HG03095 (cell line): Measurements from ENCODE around the gene TPRKB.
"Not testable (repeated sequence)": the region's sequence is repeated elsewhere in the genome, so short reads cannot be mapped to it uniquely, and the experiment has no call there.

ENCODE experiments used
- ATAC-seq: cut with Tn5 transposase; IDR thresholded peaks from one replicate; pipeline ENCODE4 v1.9.1; 2021; ENCODE audit warnings: moderate library complexity; ENCODE audit not compliant: unreplicated experiment

TPRKB gene

DNA sequence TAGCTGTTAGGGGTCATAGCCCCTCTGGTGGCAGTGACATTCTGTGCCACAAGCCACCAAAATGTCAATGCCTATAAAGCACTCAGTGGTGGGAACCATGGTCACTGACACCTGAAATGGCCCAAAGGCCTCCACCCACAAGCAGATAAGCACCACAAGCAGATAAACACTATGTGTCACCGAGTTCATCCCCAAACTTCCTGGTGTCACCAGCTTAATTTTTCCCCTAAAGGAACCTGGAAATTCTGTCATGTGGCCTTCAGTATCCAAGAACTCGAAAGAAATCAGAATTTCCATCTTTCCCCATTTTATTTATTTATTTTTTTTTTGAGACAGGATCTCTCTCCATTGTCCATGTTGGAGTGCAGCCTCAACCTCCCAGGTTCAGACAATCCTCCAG is 3.6 kb upstream of the TPRKB start:
- no peak for ATAC-seq

DNA sequence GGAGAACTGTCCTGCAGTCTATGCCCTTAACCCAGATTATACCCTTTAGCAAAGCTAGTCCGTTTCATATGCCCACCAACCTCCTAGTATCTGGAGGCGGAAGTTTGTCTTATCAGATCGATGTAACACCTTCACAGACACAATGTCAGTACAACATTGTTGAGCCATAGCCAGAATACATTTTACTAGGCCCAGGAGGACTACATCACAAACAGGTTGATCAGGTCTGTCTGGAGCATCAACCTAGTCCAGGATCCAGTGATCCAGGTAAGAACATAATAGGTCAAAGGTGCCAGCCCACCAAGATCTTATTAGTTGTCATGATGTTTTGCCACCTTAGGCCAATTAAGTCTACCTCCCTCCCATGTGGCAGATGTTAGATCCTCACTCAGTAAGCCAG is 2.0 kb upstream of the TPRKB start:
- ATAC-seq: no peak

DNA sequence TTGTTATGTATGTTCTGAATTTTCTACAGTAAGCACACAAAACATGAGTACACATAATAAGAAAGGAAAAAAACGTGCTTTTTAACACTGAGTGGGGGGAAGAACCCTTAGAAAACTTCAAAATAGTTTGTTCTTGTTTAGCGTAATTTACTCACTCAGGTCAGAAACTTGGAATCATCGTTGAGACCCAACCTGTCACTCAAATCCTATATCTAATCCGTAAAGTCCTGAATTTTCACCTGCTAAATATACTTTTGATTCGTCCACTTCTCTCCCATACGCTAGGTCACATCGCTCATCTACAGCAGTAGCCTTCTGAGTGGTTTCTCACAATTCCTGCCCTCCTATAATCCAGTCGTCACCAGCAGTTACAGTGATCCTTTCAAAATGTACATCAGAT is 767 bp downstream of the TPRKB start:
- no peak for ATAC-seq

DNA sequence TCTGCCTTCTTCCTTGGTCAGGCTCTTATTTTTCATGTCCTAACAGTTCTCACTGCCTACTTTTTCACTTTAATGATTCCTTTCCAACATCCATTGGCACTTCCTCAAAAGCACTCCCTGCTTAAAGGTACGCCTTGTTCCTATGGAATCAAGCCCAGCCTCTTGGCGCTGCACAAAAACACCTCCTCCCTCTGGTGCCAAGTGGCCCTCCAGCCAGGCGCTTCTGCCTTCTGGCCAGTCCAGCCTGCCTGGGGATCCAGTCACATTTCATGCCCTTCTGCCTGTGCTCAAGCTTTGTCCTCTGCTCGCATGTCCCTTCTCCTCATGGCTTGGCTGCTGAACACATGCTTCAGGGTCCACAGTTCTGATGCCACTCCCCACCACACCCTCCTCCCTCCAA is 6.3 kb downstream of the TPRKB start:
- ATAC-seq: no peak

DNA sequence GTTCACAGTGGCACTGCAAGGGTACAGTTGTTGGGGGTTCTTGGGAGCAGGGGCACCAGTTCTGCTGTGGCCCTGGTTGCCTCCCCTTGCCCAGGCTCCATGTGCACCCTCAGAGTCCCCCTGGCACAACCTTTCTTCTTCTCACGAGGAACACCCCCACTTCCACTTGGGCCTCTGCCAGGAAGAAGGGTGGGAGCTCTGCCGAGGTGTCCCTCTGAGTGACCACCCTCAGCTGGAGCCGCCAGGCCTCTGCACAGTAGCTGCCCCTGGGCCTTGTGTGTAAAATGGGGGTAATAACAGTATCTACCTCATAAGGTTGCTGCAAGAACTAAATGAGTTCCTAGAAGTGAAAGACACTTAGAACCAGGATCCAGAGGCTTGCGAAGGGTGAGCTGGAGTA is 8.4 kb downstream of the TPRKB start:
- no peak for ATAC-seq

DNA sequence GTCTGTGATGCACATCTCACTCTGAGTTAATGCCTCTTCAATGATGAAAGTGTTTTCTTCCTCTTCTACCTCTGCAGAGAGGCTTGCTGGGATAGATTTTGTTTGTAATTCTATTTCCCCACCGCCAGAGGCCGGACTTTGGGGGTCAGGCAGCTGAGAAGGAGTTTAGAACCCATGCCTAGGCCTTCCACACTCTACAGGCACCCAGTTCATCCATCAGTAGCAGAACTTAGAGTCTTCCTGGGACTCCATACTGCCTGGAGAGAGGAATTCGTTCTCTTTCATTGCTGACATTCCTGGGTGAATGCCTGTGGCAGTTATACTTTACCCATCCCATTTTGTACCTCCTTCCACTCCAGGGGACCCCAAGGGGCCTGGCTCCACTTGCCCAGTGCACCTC is 9.1 kb downstream of the TPRKB start:
- ATAC-seq: no peak

DNA sequence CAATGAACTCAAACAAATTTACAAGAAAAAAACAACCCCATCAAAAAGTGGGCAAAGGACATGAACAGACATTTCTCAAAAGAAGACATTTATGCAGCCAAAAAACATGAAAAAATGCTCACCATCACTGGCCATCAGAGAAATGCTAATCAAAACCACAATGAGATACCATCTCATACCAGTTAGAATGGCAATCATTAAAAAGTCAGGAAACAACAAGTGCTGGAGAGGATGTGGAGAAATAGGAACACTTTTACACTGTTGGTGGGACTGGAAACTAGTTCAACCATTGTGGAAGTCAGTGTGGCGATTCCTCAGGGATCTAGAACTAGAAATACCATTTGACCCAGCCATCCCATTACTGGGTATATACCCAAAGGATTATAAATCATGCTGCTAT is 10.5 kb downstream of the TPRKB start:
- not testable (repeated sequence) for ATAC-seq

DNA sequence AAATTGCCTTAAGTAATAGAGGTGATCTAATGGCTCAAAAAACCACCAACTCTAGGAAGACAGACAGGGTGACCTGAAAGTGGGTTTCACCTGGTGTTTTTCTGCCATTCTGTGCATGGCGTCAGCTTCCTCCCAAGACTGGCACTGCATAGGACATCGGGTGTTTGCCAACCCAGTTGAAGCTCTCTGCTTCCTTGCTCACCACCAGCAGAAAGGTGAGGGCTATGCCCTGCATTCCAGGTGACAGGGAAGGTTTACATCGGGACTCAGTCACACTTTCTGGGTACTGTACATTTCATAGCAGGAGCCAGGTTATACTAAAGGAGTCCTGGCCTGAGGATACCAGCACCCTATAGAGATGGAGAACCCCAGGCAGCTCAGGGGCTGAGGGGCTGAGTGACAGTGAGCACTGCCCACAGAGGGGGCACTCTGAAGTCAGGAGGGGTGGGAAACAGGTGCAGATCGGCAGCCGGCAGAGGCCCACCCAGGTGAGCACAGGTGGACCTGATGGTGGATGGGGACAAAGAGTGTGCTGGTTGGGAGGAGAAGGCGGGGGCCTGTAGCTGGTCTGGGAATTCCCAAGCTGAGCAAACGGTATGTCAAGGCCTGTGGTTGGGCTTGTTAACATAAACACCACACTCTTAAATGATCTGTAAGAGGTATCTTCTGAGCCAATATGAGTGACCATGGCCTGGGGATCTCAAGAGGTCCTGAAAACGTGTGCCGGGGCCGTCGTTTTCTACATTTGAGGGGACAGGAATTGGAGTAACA is 18.1 kb downstream of the TPRKB start:
- ATAC-seq: no peak

DNA sequence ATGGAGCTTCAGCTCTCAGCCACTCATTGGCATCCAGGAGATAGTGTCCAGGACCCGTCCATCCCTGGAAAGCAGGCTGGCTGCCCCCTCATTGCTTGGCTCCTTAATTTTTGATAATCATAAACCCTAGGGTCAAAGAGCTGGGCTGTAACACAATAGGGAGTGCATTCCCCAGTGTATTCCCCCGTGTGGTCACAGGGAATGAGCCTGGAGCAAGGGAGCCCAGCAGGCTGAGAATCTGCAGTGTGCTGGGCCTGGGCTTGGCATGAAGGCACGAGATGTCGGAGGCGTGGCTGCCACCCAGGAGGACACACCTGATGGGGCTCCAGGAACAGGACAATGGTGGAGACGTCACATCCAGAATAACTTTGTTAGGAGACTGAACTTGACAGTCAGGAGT is 18.7 kb downstream of the TPRKB start:
- no peak for ATAC-seq

DNA sequence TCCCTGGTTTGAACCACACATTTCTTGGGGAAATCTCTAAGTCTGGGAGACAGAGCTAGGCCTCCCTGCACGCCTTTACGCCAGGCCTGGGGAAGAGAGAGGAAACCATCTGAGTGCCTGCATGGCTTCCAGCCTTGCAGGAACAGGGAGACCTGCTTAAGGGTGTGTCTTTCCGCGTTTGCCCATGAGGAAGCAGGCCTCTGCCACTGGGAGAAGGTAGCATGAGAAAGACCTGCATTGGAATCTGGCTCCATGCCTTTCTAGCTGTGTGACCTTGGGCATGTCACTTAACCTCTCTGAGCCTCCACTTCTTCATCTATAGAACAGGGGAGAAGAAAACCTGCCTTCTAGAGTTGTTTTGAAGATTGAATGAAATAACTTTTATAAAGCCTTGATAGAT is 19.4 kb downstream of the TPRKB start:
- not testable (repeated sequence) for ATAC-seq

DNA sequence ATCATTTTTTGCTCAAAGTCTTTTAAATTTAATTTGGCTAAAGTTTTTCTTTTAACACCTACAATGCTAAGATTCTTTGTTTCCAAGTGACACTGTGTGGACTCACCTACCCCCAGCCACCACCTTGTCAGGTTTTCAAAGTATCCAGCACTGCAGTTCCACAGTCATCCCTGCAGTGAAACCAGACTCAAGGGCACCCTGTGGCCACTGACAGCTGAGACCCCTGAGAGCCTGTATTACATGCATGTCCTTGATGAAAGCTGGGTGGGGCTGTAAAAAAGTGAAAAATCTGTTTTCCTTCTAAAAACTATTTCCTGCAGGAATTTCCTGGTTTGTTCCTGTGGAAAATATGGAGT is 19.9 kb downstream of the TPRKB start:
- no peak for ATAC-seq

DNA sequence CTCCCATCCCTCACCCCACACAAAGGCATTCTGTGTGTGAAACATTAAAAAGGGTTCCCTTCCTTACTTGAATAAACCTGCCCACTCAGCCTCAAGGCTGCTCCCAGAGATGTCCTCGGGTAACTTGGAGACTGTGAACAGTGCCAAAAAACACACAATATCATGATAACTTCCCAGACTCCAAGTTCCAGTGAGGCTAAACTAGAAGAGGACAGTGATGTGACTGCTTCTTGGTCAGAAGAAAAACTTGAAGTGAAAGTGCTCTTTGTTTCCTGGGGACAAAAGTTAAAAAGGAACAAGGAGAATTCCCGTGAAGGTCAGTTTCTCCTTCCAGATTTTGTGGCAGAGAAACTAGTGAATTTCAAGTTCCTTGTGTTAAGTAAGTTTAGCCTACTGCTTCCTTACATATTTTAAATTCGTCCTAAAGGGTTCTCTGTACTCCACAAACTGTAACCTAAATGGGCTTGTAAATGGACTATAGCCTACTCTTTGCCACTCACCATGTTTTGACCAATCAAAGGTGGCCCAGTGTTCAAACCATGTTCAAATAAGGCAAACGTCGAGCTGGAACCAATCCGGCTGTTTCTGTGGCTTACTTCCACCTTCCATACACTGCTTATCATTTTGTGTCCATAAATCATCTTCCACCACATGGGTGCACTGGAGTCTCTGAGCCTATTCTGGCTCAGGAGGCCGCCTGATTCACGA is 20.4 kb downstream of the TPRKB start:
- ATAC-seq: no peak

DNA sequence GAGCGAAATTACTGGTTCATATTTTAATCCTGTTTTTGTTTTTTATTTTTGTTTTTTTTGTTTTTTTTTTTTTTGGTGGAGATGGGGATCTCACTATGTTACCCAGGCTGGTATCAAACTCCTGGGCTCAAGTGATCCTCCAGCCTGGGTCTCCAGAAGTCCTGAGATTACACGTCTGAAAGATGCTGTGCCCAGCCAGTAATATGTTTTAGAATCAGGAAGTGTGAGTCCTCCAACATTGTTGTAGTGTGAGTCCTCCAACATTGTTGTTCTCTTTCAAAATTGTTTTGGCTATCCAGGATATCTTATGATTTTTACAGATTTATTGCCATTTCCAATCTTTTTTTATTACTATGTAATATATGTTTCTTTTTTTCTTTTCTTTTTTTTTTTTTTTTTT is 23.1 kb downstream of the TPRKB start:
- ATAC-seq: no peak

DNA sequence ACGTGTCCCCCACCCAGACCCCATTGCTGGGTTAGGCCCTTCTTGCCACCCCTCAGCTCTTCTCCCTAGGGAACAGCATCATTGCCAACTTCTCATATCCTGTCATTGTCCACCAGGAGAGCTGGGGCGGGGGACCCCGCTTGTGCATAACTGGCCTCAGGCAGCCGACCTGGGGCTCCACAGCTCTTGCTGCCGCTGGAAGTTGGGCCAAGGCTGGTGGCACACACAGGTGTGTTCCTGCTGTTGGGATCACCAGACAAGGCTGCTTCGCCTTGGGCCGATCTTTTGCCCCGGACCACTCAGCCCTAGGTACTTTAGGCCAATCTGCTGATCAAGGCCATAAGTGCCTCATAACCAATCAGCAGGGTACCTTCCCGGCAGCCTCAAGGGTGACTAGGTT is 28.6 kb downstream of the TPRKB start:
- no peak for ATAC-seq

DNA sequence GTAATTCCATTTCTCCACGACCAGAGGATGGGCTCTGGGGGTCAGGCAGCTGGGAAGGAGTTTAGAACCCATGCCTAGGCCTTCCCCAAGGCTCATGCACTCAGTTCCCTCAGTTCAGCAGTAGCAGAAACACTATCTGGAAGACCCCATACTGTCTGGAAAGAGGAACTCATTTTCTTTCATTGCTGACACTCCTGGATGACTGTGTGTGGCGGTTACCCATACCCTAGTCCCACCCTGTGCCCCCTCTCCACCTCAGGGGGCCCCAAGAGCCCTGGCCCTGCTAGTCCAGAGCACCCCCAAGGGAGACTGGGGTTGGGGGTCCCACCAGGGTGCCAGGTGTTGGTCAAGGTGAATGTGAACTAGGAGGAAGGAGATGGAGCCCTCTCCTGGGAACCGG is 29.5 kb downstream of the TPRKB start:
- ATAC-seq: no peak

DNA sequence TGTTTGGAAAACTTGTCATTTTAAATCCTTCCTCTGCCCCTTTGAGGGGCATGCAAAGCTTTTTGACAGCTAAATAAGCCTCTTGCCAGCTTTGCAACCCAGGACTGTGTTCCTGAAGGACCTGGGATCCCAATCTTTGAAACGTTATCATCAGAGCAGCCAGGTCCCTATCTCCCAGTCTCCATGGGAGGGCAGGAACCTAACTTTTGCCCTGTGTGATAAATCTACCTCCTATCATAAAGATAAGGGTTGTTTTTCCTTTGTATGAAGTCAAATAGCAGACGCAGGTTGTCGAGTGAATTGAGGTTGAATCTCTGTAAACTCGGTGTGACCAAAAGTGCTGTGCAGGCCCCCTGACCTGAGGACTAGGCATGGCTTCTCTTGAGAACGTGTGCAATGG is 30.1 kb downstream of the TPRKB start:
- no peak for ATAC-seq

DNA sequence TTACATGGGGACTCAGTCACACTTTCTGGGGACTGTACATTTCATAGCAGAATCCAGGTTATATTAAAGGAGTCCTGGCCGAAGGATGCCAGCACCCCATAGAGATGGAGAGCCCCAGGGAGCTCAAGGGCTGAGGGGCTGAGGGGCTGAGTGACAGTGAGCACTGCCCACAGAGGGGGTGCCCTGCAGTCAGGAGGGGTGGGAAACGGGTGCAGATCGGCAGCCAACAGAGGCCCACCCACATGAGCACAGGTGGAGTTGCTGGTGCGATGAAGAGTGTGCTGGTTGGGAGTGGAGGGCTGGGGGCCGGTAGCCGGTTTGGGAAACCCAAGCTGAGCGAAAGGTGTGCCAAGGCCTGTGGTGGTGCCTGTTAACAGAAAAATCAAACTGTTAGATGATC is 32.1 kb downstream of the TPRKB start:
- ATAC-seq: no peak

DNA sequence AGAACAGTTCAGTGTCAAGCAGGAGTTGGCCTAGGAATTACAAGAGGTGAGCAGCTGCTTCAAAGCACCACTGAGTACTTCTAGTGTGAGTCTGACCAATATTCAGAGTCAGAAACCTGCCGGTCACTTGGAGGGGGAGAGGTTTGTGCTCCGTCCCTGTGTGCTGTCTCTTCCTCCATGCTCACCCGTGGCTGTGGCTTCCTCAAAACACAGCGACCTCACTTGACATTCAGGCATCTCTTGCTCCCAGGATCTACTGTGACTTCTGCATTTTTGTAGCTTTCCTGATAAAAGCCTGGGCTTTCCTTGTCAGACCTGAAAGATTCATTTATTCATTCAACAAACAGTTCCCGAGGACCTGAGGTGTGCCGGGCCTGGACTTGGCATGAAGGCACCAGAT is 32.9 kb downstream of the TPRKB start:
- ATAC-seq: no peak

DNA sequence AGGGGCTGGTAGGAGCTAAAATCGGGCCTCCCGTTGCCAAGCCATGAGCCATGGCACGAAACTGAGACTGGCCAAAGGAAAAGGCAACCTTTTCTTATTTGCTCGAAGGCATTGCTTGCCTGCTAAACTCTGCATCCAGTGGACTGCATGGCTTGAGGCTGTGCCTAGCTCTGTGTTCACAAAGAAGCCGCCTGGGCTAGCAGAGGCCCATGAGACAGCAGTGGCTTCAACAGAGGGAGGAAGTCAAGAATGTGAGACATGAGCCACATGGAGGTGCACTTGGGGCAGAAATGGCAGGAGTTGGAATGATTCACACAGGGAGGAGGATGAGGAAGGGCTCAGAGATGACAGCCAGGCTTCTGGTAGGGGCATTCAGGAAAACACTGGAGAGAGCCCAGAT is 33.5 kb downstream of the TPRKB start:
- ATAC-seq: no peak

DNA sequence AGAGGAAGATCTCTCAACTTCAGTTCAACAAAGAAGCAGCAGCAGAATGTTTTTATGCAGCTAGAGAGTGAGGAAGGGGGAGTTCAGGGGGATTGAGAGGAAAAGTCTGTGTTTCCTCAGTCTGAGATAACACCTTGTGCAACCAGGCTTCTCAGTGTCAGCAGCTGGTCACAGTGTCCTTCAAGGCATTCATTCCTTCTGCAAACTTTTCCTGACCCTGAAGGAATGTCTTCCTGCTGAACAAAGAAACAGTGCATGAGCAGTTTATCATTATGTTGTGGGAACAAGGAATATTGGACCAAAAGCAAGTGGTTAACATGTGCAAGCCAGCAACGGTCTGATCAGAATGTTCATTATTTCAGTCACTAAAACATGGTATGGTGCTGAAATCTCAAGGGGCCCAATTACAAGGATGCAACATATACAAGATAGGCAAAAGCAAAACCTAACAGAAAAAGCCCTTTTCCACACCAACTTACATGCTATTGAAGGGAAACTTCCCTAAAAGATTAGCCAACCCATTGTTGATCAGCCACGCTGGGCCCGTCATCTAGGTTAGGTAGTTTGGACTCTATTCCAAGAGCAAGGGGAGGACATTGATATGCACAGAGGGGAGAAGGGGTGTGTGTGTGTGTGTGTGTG is 34.2 kb downstream of the TPRKB start:
- not testable (repeated sequence) for ATAC-seq

DNA sequence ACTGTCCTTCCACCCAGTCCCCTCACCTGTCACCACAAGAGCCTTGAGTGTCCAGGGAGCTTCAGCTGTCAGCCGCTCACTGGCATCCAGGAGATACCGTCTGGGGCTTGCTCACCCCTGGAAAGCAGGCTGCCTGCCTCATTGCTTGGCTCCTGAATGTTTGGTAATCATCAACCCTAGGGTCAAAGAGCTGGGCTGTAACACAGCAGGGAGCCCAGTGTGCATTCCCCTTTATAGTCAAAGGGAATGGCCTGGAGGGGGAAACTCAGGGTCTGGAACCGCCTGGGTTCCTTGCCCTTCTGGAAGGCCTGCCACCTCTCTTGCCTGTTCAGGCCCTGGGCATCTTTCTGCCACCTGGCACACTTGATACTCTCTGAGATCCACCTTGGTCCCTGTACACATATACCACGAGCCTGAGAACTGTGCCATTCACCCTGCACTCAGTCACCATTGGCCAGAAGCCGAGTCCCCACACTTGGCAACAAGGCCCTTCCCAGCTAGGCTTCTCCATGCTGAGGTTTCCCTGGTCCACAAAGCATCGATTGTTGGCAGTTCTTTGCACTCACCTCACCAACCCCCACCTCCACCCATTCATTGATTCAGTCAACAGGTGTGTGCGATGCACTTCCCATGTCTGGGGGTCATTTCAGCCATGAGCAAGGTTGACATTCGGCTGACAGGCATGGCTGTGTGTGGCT is 35.0 kb downstream of the TPRKB start:
- ATAC-seq: no peak

DNA sequence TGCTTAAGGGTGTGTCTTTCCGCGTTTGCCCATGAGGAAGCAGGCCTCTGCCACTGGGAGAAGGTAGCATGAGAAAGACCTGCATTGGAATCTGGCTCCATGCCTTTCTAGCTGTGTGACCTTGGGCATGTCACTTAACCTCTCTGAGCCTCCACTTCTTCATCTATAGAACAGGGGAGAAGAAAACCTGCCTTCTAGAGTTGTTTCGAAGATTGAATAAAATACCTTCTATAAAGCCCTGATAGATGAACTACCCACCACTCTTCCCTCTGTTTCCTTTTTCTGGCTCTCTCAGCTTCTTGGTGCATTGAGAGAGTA is 35.7 kb downstream of the TPRKB start:
- ATAC-seq: not testable (repeated sequence)
